ENCODE measurements around the gene MARCHF10. TPM values are rescaled to one million over a fixed set of nuclear protein-coding genes. Genes with fewer than 3 reads are reported as not detected.

Gene MARCHF10
- total and polyA plus RNA-seq, 3 donors from 2014 or later = 61.5 to 266 (median 118) TPM

GRCh38 chr17:62757500-62757951 is 50.6 kb downstream of the MARCHF10 start:
- Histone ChIP-seq H3K4me1 (no peaks in the 10 kb centered on the region), H3K27ac (no peak overlapping the region), H3K4me3 (no peak overlapping the region), H3K27me3 (no peaks in the 10 kb centered on the region), H3K9me3 (no peaks in the 10 kb centered on the region), H3K36me3 (ENCODE audit: low read depth, missing control alignments) (no peaks in the 10 kb centered on the region)
- DNase-seq = no peak
- TF ChIP-seq POLR2A (IDR thresholded peaks at IDR 0.05) (no peak), CTCF (IDR thresholded peaks at IDR 0.05) (no peak)
- WGBS, 2 donors = 81 to 89% methylated on average over 4 of the region's 4 CpGs
- intact Hi-C loops (cut with DNase I; ENCODE audit: low total_unique reads) = no loop called here

DNA sequence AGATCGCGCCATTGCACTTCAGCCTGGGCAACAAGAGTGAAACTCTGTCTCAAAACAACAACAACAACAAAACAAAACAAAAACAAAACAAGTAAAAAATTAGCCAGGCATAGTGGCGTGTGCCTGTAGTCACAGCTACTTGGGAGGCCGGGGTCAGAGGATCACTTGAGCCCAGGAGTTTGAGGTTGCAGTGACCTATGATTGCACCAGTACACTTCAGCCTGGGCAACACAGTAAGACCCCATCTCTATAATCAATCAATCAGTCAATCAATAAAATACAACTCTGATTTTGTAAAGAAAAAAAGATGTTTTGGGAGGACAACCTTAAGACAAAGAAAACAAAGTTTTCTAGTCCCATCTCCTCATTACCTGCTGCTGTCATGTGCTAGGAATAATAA is 51.9 kb downstream of the MARCHF10 start:
- intact Hi-C loops (cut with DNase I; ENCODE audit: low total_unique reads) = no loop called here
- 96 to 97% methylated on average over 4 of the region's 4 CpGs for WGBS, 2 donors

DNA sequence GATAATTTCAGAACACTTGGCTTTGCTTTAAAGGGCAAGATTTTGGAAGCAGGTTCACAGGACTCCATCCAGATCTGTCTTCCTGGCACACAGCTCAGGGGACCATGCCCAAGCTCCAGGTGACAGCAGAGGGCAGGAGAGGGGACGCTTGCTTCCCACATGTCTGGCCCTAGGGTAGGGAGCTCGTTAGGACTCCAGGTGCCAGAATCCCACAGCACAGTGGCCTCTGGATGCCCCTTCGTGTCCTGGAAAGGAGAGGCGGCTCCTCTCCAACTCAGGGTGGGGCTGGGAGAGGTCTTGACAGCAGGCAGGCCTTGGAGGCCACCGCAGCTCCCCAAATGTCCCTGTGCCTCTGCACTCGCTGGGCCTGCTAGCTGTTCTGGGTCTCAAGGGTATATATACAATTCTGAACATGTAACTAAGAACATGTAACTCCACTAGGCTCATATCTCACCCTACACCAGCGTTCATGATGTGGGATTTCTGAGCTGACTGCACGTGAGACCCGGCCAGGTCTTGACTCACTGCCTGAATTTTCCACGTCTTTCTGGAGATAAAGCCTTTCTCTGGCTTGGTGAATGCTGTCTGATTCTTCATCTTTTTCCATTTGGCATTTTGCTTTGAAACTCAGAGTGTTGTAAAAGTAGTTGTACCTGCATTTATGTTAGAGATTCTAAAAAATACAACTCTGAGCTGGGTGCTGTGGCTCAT is 52.8 kb downstream of the MARCHF10 start:
- Histone ChIP-seq H3K36me3 (ENCODE audit: low read depth, missing control alignments) (no peaks in the 10 kb centered on the region), H3K4me1 (no peaks in the 10 kb centered on the region), H3K27ac (no peak overlapping the region), H3K4me3 (no peak overlapping the region), H3K27me3 (no peaks in the 10 kb centered on the region), H3K9me3 (no peaks in the 10 kb centered on the region)
- no peak for DNase-seq
- intact Hi-C loops (cut with DNase I; ENCODE audit: low total_unique reads) = no loop called here
- WGBS, 2 donors = 51 to 57% methylated on average over 10 of the region's 10 CpGs
- TF ChIP-seq CTCF (IDR thresholded peaks at IDR 0.05) (no peak), POLR2A (IDR thresholded peaks at IDR 0.05) (no peak)

More for the DNA sequence above, 51.9 kb downstream of the MARCHF10 start:
- TF ChIP-seq POLR2A (IDR thresholded peaks at IDR 0.05) (no peak), CTCF (IDR thresholded peaks at IDR 0.05) (no peak)
- Histone ChIP-seq H3K27me3 (no peaks in the 10 kb centered on the region), H3K27ac (no peak overlapping the region), H3K4me1 (no peaks in the 10 kb centered on the region), H3K4me3 (no peak overlapping the region), H3K36me3 (ENCODE audit: low read depth, missing control alignments) (no peaks in the 10 kb centered on the region), H3K9me3 (no peaks in the 10 kb centered on the region)
- no peak for DNase-seq

GRCh38 chr17:62754631-62755030 is 53.5 kb downstream of the MARCHF10 start:
- WGBS, 2 donors = 76 to 80% methylated on average over 4 of the region's 4 CpGs
- DNase-seq = no peak
- no peak overlapping the region for H3K27ac ChIP-seq
- no peaks in the 10 kb centered on the region for H3K27me3 ChIP-seq
- H3K9me3 ChIP-seq = no peaks in the 10 kb centered on the region
- no peaks in the 10 kb centered on the region for H3K36me3 ChIP-seq (ENCODE audit: low read depth, missing control alignments)
- no peak for TF ChIP-seq POLR2A (IDR thresholded peaks at IDR 0.05)
- no peak for TF ChIP-seq CTCF (IDR thresholded peaks at IDR 0.05)
- no peak overlapping the region for H3K4me3 ChIP-seq
- H3K4me1 ChIP-seq = no peaks in the 10 kb centered on the region
- intact Hi-C loops (cut with DNase I; ENCODE audit: low total_unique reads) = no loop called here

GRCh38 chr17:62753562-62753961 is 54.6 kb downstream of the MARCHF10 start:
- WGBS, 2 donors = 88 to 97% methylated on average over 7 of the region's 7 CpGs
- Histone ChIP-seq H3K27me3 (no peaks in the 10 kb centered on the region), H3K9me3 (no peaks in the 10 kb centered on the region), H3K4me3 (no peak overlapping the region), H3K27ac (no peak overlapping the region), H3K4me1 (no peaks in the 10 kb centered on the region), H3K36me3 (ENCODE audit: low read depth, missing control alignments) (no peaks in the 10 kb centered on the region)
- intact Hi-C loops (cut with DNase I; ENCODE audit: low total_unique reads) = no loop called here
- no peak for DNase-seq
- TF ChIP-seq POLR2A (IDR thresholded peaks at IDR 0.05) (no peak), CTCF (IDR thresholded peaks at IDR 0.05) (no peak)

Data from testis (tissue), 3 donors.